GM04504 (cell line): ENCODE data around the gene GALNT10.

ENCODE experiments used
- DNase-seq: peaks from one replicate; pipeline ENCODE4 v3.0.0-alpha.2; 2012; ENCODE audit warnings: low read depth

The GALNT10 gene

GRCh38 chr5:154408811-154409210, 218.3 kb downstream of the GALNT10 start:
- no peak for DNase-seq

DNA sequence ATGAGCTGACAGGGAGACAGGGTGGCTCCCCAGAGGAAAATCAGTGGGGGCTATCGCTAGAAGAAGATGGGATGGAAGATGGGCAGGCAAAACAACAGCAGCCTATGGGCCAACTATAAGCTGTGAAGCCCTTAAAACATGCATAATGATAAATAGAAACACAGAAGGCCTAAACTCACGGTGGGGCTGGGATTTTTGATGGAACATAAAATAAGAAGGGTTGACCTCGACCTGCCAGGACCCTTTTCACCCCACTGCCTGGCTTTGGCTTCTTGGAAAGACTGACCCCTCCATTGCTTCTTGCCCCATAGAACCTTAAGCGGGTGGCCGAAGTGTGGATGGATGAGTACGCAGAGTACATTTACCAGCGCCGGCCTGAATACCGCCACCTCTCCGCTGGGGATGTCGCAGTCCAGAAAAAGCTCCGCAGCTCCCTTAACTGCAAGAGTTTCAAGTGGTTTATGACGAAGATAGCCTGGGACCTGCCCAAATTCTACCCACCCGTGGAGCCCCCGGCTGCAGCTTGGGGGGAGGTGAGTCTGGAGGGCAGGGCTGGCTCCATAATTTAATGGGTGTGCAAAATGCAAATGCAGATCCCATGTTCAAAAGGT, 218.8 kb downstream of the GALNT10 start:
- no peak for DNase-seq

- no peak for DNase-seq
Observed at GRCh38 chr5:154410008-154410407, 219.5 kb downstream of the GALNT10 start.

- no peak for DNase-seq
Observed at GRCh38 chr5:154410786-154411185, 220.3 kb downstream of the GALNT10 start.

DNA sequence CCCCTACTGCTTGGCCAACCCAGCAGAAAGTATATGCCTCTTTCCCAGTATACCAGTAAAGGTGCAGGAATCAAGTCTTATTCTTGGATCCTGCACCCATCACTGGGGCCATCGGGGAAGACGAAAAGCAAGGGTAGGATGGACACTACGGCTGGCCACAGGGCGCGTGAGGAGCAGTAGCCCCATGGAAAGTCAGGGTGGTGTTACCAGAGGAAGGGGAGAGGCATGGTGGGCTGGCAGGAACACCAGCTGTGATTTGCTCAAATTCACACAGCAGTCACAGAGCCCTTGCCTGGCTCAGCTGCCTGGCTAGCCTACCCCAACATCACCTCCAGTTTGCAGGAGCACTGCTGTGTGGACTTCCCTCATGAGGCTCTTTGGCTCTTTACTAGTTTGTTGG, 220.8 kb downstream of the GALNT10 start:
- no peak for DNase-seq

DNA sequence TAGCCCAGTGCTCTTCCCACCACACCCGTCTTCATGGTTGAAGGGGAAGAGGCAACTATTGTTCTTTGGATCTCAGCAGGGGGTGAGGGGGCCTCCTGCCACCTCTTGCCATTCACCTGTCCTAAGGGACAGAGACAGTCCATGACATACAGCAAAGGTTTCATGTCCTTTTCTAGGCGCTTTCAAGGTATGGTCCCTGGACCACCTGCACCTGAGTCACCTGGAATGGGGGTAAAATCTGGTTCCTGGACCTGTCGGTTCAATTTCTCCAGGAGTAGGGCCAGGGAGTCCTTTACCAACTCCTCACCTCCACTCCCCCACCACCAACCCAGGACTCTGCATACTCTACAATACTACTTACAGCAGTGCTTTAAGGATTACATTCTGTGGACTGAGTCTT, 221.8 kb downstream of the GALNT10 start:
- DNase-seq = no peak

GRCh38 chr5:154412925-154413324, 222.4 kb downstream of the GALNT10 start:
- no peak for DNase-seq

GRCh38 chr5:154415114-154415513, 224.6 kb downstream of the GALNT10 start:
- no peak for DNase-seq

GRCh38 chr5:154418344-154418820, 227.8 kb downstream of the GALNT10 start:
- peak; percentile 32 for DNase-seq

- no peak for DNase-seq
Observed at GRCh38 chr5:154419236-154419635, 228.7 kb downstream of the GALNT10 start.

- no peak for DNase-seq
Observed at GRCh38 chr5:154421868-154422267, 231.3 kb downstream of the GALNT10 start.

- no peak for DNase-seq
Observed at GRCh38 chr5:154422298-154422697, 231.8 kb downstream of the GALNT10 start.

DNA sequence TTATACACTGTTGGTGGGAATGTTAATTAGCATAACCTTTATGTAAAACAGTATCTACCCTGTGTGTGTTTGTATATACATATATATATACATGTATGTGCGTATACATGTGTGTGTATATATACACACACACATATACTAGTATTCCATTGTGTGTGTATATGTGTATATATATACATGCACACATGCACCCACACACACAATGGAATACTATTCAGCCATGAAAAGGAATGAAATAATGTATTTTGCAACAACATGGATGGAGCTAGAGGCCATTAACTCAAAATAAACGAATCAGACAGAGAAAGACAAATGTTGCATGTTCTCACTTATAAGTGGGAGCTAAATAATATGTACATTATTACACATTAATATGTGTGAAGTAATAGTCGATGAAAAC, 237.7 kb downstream of the GALNT10 start:
- no peak for DNase-seq

- no peak for DNase-seq
Observed at GRCh38 chr5:154429341-154429740, 238.8 kb downstream of the GALNT10 start.

GRCh38 chr5:154430466-154430865, 239.9 kb downstream of the GALNT10 start:
- DNase-seq = no peak

DNA sequence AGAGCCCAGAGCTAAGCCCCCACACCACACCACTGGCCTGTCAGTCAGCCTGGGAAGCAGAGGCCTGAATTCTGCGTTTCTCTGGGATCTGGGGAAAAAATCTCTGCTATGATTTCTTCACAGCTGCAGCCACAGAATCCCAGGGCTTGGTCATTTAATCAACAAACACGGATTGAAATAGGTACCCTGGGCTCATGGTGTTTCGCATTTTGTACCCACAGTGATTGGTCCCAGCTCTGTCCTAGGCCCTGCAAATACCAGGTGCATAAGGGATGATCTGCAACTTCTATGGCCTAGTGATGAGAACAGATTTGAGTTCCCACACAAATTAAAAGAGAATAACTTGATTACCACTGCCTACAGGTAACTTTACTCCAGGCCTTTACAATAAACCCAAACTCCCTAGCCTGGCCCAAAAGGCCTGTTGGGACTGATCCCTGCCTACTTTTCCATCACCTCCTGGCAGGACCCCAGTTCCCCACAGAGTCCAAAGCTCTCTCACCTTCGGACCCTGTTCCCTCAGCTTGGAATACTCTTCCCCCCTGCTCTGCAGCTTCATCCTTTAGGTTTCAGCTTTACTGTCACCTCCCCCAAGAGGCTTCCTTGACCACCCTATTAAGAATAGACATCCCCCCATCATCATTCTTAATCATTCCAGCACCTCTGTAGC, 240.6 kb downstream of the GALNT10 start:
- no peak for DNase-seq

DNA sequence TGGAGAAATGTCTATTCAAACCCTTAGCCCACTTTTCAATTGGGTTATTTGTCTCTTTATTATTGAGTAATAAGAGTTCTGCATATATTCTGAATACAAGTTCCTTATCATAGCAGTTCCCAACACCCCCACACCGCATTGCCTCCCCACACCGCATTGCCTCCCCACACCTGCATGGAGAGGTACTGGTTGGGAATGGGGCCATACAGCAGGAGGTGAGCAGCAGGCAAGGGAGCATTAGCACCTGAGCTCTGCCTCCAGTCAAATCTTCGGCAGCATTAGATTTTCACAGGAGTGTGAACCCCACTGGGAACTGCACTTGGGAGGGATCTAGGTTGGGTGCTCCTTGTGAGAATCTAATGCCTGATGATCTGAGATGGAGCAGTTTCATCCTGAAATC, 244.7 kb downstream of the GALNT10 start:
- DNase-seq = no peak

DNA sequence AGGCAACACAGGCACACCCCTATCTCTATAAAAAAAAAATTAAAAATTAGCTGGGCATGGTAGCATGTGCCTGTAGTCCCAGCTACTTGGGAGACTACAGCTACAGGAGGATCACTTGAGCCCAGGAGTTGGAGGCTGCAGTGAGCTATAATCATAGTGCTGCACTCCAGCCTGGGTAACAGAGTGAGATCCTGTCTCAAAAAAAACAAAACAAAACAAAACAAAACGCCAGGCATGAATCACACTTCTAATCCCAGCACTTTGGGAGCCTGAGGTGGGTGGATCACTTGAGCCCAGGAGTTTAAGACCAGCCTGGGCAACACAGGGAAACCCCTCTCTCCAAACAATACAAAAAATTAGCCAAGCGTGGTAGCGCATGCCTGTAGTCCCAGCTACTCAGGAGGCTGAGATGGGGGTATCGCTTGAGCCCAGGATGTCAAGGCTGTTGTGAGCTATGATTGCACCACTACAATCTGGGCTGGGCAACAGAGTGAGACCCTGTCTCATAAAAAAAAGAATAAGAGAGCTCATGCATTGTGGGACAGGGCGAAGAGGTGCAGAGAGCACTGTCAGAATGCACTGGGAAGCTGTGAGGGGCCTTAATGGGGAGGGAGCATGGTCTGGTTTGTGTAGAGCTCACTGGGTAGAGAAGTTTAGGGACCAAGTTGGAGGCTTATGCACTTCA, 246.9 kb downstream of the GALNT10 start:
- DNase-seq = no peak

DNA sequence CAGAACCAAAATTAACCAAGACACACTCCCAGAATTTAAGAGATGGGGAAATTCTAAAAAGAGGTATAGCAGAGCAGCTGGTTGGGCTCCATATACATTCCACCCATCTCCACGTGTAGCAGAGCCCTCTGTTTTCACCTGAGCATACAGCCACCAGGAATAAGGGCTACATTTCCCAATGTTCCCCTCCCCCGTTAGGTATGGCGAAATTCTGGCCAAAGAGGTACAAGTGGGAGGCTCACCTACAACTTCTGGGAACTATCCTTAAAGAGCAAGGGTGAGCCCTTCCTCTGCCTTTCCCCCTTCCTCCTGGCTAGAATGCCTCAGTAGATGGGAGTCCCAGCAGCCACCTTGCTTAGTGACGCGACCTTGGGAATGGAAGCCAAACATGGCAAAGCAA, 250.0 kb downstream of the GALNT10 start:
- no peak for DNase-seq

- DNase-seq = no peak
Observed at GRCh38 chr5:154442801-154443200, 252.3 kb downstream of the GALNT10 start.

DNA sequence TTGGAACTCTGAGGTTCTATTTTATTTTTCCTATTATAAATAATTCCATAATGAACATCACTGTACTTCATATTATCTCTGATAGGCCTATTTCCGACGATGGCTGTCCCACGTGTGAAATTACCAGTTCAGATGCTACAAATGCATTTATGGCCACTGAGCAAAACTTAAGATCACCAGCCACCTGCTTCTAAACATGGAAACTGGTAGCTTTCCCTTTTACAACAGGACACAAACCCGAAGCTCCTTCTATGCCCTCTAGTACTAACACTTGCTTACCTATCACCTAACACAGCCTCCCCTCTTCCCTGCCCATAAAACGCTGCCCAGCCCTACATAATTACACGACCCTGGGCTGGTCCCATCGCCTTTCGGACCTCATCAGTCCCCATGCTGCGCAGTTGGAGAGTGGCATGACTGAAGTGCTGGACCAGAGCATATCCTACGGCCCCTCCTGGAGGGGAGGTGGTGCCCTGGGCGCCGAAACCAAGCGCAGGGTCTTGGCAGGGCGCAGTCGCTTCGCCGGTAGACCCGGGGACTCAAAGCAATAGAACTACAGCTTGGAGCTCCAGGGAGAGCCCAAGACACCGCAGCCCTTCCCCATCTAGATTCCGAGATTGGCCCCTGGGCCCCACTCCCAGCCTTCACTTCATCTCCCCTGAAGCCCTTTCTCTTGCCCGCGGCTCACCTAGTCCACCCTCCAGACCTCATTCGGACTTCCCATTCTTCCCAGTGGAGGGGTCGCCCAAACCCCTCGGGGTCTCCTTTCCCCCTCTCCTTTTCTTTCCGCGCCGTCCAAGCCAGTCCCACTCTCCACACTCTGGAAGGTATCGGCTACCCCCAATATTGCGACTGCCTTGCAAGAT, 254.3 kb downstream of the GALNT10 start:
- no peak for DNase-seq

GRCh38 chr5:154445422-154446194, 255.1 kb downstream of the GALNT10 start, which contains the start of gene SAP30L:
SAP30L (plus strand) TSS chr5:154445997; CDS start chr5:154446605, 608 bp downstream.
- DNase-seq = peak; percentile 92
